Tibial nerve (tissue), 4 donors: Measurements from ENCODE around the gene NEDD4L.

Source experiments
- CTCF ChIP-seq, 5 experiments: fragments of 200-600 bp in 3 of 5; fragments of 450-650 bp in 2 of 5; sonication (generic) in 3 of 5; IDR thresholded peaks; one replicate each; pipeline ENCODE4 v1.5.1; 2016 to 2019; ENCODE audit warnings: antibody characterized with exemption in 5 of 5, mild to moderate bottlenecking in 3 of 5, moderate library complexity in 2 of 5
- EP300 ChIP-seq, 2 donors: sonication (generic); formaldehyde crosslinking; IDR thresholded peaks; one replicate each; pipeline ENCODE4 v1.6.1; 2017; ENCODE audit warnings: antibody characterized with exemption in 2 of 2, mild to moderate bottlenecking in 1 of 2
- POLR2A ChIP-seq, 2 donors: fragments of 450-650 bp; IDR thresholded peaks; one replicate each; pipeline ENCODE4 v1.6.1; 2017; ENCODE audit warnings: antibody characterized with exemption in 2 of 2, mild to moderate bottlenecking in 2 of 2, moderate library complexity in 2 of 2

GRCh38 chr18:58373481-58373880, 329.5 kb downstream of the NEDD4L start:
- TF ChIP-seq EP300 (IDR thresholded peaks at IDR 0.05) (no peak), CTCF (IDR thresholded peaks at IDR 0.05) (no peak), POLR2A (IDR thresholded peaks at IDR 0.05) (no peak)
